NCI-H524 treated with DMSO at 0.1 percent for 48 hours (cell line): ENCODE results near the gene AP1G1.
"Not testable (repeated sequence)": the region's sequence is repeated elsewhere in the genome, so short reads cannot be mapped to it uniquely, and the experiment has no call there.

ENCODE experiments used
- DNase-seq: peaks from one replicate; lab custom pipeline; 2025; lab: John Stamatoyannopoulos, UW

The AP1G1 gene

GRCh38 chr16:71807905-71808592 lies 585 bp downstream of the AP1G1 start:
- no peak for DNase-seq

GRCh38 chr16:71803305-71803690 lies 5.3 kb downstream of the AP1G1 start:
- DNase-seq, result no peak

GRCh38 chr16:71796501-71797097 lies 12.0 kb downstream of the AP1G1 start:
- DNase-seq, result no peak

- no peak for DNase-seq
These were observed 13.7 kb downstream of the AP1G1 start for GRCh38 chr16:71794943-71795342.

- no peak for DNase-seq
These were observed 14.6 kb downstream of the AP1G1 start for GRCh38 chr16:71794018-71794417.

GRCh38 chr16:71792176-71792575 lies 16.5 kb downstream of the AP1G1 start:
- no peak for DNase-seq

- DNase-seq, result not testable (repeated sequence)
These were observed 18.3 kb downstream of the AP1G1 start for GRCh38 chr16:71790329-71790728.

GRCh38 chr16:71789136-71789535 lies 19.5 kb downstream of the AP1G1 start:
- no peak for DNase-seq

- DNase-seq, result no peak
These were observed 20.1 kb downstream of the AP1G1 start for GRCh38 chr16:71788578-71788977.

GRCh38 chr16:71785143-71785542 lies 23.5 kb downstream of the AP1G1 start:
- not testable (repeated sequence) for DNase-seq

GRCh38 chr16:71784093-71784492 lies 24.5 kb downstream of the AP1G1 start:
- no peak for DNase-seq

GRCh38 chr16:71781741-71782140 lies 26.9 kb downstream of the AP1G1 start:
- DNase-seq, result no peak

- no peak for DNase-seq
These were observed 28.0 kb downstream of the AP1G1 start for GRCh38 chr16:71780521-71781089.

- DNase-seq, result no peak
These were observed 29.9 kb downstream of the AP1G1 start for GRCh38 chr16:71778780-71779179.

GRCh38 chr16:71777329-71777728 lies 31.3 kb downstream of the AP1G1 start:
- DNase-seq, result no peak

GRCh38 chr16:71775949-71776348 lies 32.7 kb downstream of the AP1G1 start:
- DNase-seq, result no peak

GRCh38 chr16:71771571-71771970 lies 37.1 kb downstream of the AP1G1 start:
- no peak for DNase-seq

- DNase-seq, result no peak
These were observed 39.4 kb downstream of the AP1G1 start for GRCh38 chr16:71769222-71769621.

GRCh38 chr16:71767060-71767900 lies 41.4 kb downstream of the AP1G1 start:
- DNase-seq, result no peak

- no peak for DNase-seq
These were observed 46.4 kb downstream of the AP1G1 start for GRCh38 chr16:71762186-71762585.

GRCh38 chr16:71761097-71761496 lies 47.5 kb downstream of the AP1G1 start:
- no peak for DNase-seq

GRCh38 chr16:71758293-71758760 lies 50.3 kb downstream of the AP1G1 start:
- no peak for DNase-seq

- DNase-seq, result no peak
These were observed 54.0 kb downstream of the AP1G1 start for GRCh38 chr16:71754652-71755051.
